HEK293 (cell line): ENCODE results near the gene SNAP23.

Experiments used
- CTCF ChIA-PET: fragments of 350-600 bp; formaldehyde crosslinking; extraction: SDS; loops from one replicate; lab custom pipeline; 2021; ENCODE audit warnings: antibody characterized with exemption; lab: Yijun Ruan, JAX
- POLR2A ChIA-PET: fragments of 300-600 bp; formaldehyde crosslinking; extraction: SDS; loops from one replicate; lab custom pipeline; 2020; ENCODE audit warnings: antibody characterized with exemption, inconsistent platforms; lab: Yijun Ruan, JAX
- H3K27ac ChIP-seq: fragments of 200-500 bp; sonication (Bioruptor generic); 2 replicates; pipeline ENCODE4 v1.5.1; 2014; ENCODE audit warnings: low read depth, low read length, control low read depth, inconsistent platforms; ENCODE audit errors: extremely low read depth
- H3K36me3 ChIP-seq, 2 experiments: fragments of 200-500 bp in 1 of 2; sonication (Bioruptor generic) in 1 of 2; 1 replicate in 1 of 2; 2 replicates in 1 of 2; pipeline ENCODE4 v1.5.1; 2014 to 2017; ENCODE audit warnings: inconsistent platforms in 2 of 2, low read length in 2 of 2; ENCODE audit not compliant: control insufficient read depth in 2 of 2, insufficient read depth in 1 of 2
- H3K4me1 ChIP-seq: fragments of 200-500 bp; sonication (Bioruptor generic); 2 replicates; pipeline ENCODE4 v1.5.1; 2014; ENCODE audit warnings: mild to moderate bottlenecking, low read length, inconsistent platforms; ENCODE audit not compliant: control insufficient read depth, insufficient read depth
- H3K4me3 ChIP-seq: 2 replicates; pipeline ENCODE4 v1.5.1; 2011; ENCODE audit warnings: low read depth, mild to moderate bottlenecking, control low read depth, low read length, moderate library complexity
- H3K9me3 ChIP-seq: fragments of 200-500 bp; sonication (Bioruptor generic); 2 replicates; pipeline ENCODE4 v1.5.1; 2014; ENCODE audit warnings: low read depth, low read length, inconsistent platforms; ENCODE audit not compliant: control insufficient read depth, insufficient read depth
- KLF7 ChIP-seq: fragments of 450-650 bp; formaldehyde crosslinking; IDR thresholded peaks from 2 replicates; pipeline ENCODE4 v1.5.1; 2016; ENCODE audit warnings: missing biosample characterization, missing genetic modification characterization, borderline replicate concordance
- KLF8 ChIP-seq: fragments of 450-650 bp; formaldehyde crosslinking; IDR thresholded peaks from 2 replicates; pipeline ENCODE4 v1.5.1; 2016; ENCODE audit warnings: missing biosample characterization, missing genetic modification characterization
- PRDM1 ChIP-seq: fragments of 450-650 bp; formaldehyde crosslinking; IDR thresholded peaks from 2 replicates; pipeline ENCODE4; 2016; ENCODE audit warnings: missing biosample characterization, missing genetic modification characterization
- RBAK ChIP-seq: fragments of 450-650 bp; formaldehyde crosslinking; IDR thresholded peaks from 2 replicates; pipeline ENCODE4 v1.5.1; 2016; ENCODE audit warnings: missing biosample characterization, missing genetic modification characterization
- TRIM28 ChIP-seq: IDR thresholded peaks from 2 replicates; pipeline ENCODE4 v1.6.1; 2011; ENCODE audit warnings: low read length, control low read depth, borderline replicate concordance
- ZFP37 ChIP-seq: fragments of 450-650 bp; formaldehyde crosslinking; IDR thresholded peaks from 2 replicates; pipeline ENCODE4 v1.5.1; 2016; ENCODE audit warnings: missing biosample characterization, missing genetic modification characterization
- ZNF138 ChIP-seq: fragments of 450-650 bp; formaldehyde crosslinking; IDR thresholded peaks from 2 replicates; pipeline ENCODE4 v1.5.1; 2016; ENCODE audit warnings: missing biosample characterization, missing genetic modification characterization, borderline replicate concordance
- ZNF184 ChIP-seq: fragments of 450-650 bp; IDR thresholded peaks from 2 replicates; pipeline ENCODE4 v1.5.1; 2018; ENCODE audit warnings: missing biosample characterization, mild to moderate bottlenecking, missing genetic modification characterization
- ZNF221 ChIP-seq: fragments of 450-650 bp; formaldehyde crosslinking; IDR thresholded peaks from 2 replicates; pipeline ENCODE4 v1.5.1; 2017; ENCODE audit warnings: missing biosample characterization, missing genetic modification characterization, borderline replicate concordance
- ZNF426 ChIP-seq: fragments of 450-650 bp; formaldehyde crosslinking; IDR thresholded peaks from 2 replicates; pipeline ENCODE4 v1.5.1; 2017; ENCODE audit warnings: missing biosample characterization, missing genetic modification characterization, mild to moderate bottlenecking, inconsistent platforms, moderate library complexity
- ZNF544 ChIP-seq: fragments of 450-650 bp; formaldehyde crosslinking; IDR thresholded peaks from 2 replicates; pipeline ENCODE4 v1.5.0; 2017; ENCODE audit warnings: missing biosample characterization, missing genetic modification characterization
- ZNF621 ChIP-seq: fragments of 450-650 bp; formaldehyde crosslinking; IDR thresholded peaks from 2 replicates; pipeline ENCODE4 v1.5.1; 2017; ENCODE audit warnings: missing biosample characterization, missing genetic modification characterization
- ZNF654 ChIP-seq: fragments of 450-650 bp; formaldehyde crosslinking; IDR thresholded peaks from 2 replicates; pipeline ENCODE4 v1.5.1; 2016; ENCODE audit warnings: low read depth, missing biosample characterization, missing genetic modification characterization
- TF ChIP-seq, protein P1 (sequence below): fragments of 450-650 bp; formaldehyde crosslinking; IDR thresholded peaks from 2 replicates; pipeline ENCODE4 v1.5.1; 2016; ENCODE audit warnings: missing biosample characterization, missing genetic modification characterization
- TF ChIP-seq, protein P2 (sequence below): fragments of 450-650 bp; formaldehyde crosslinking; IDR thresholded peaks from 2 replicates; pipeline ENCODE4 v1.5.1; 2016; ENCODE audit warnings: missing biosample characterization, missing genetic modification characterization
- TF ChIP-seq, protein P3 (sequence below): fragments of 450-650 bp; formaldehyde crosslinking; IDR thresholded peaks from 2 replicates; pipeline ENCODE4 v1.5.1; 2016; ENCODE audit warnings: missing biosample characterization, missing genetic modification characterization
- TF ChIP-seq, protein P4 (sequence below): fragments of 450-650 bp; formaldehyde crosslinking; IDR thresholded peaks from 2 replicates; pipeline ENCODE4 v1.5.1; 2016; ENCODE audit warnings: missing biosample characterization, missing genetic modification characterization
- TF ChIP-seq, protein P5 (sequence below): fragments of 450-650 bp; formaldehyde crosslinking; IDR thresholded peaks from 2 replicates; pipeline ENCODE4; 2016; ENCODE audit warnings: missing biosample characterization, missing genetic modification characterization
- TF ChIP-seq, protein P6 (sequence below): fragments of 450-650 bp; formaldehyde crosslinking; optimal IDR thresholded peaks from 2 replicates; pipeline ENCODE3; 2016; ENCODE audit warnings: missing biosample characterization, mild to moderate bottlenecking, missing genetic modification characterization
- TF ChIP-seq, protein P7 (sequence below): fragments of 450-650 bp; formaldehyde crosslinking; conservative IDR thresholded peaks from 2 replicates; pipeline ENCODE4 v1.5.1; 2016; ENCODE audit warnings: low read depth, missing biosample characterization, missing genetic modification characterization

The SNAP23 gene

DNA sequence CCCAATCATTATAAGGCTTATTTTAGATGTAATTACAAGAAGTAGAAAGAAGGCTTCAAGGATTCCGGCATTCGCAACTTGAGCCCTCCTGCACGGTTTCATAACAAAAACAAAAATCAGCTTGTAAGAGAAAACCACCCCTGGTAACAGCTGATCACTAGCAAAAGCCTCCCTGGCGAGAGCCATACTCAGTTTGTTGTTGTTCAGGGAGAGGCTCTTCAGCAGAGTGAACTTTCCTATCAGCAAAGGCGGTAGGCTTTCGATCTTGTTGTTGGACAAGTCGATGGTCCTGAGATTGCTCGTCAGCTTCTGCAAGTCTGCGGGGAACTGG, 52.4 kb downstream of the SNAP23 start:
- no peaks in the 10 kb centered on the region for H3K4me1 ChIP-seq
- H3K9me3 ChIP-seq, result no peaks in the 10 kb centered on the region
- ChIA-PET POLR2A (interaction anchor here (1.0 to 2.6 kb wide), 4 partner anchors 9 to 57 kb away, joined by 4 to 16 read pairs (median 5); partner anchors contain the start of genes STARD9 and ZNF106), CTCF (interaction anchor here (0.6 to 1.7 kb wide), 2 partner anchors 48 to 97 kb away, joined by 3 to 6 read pairs; no protein-coding TSS in a partner anchor)
- peaks cover 17 to 34% of the 10 kb centered on the region in 2 experiments for H3K36me3 ChIP-seq
- TF ChIP-seq, protein P1, sequence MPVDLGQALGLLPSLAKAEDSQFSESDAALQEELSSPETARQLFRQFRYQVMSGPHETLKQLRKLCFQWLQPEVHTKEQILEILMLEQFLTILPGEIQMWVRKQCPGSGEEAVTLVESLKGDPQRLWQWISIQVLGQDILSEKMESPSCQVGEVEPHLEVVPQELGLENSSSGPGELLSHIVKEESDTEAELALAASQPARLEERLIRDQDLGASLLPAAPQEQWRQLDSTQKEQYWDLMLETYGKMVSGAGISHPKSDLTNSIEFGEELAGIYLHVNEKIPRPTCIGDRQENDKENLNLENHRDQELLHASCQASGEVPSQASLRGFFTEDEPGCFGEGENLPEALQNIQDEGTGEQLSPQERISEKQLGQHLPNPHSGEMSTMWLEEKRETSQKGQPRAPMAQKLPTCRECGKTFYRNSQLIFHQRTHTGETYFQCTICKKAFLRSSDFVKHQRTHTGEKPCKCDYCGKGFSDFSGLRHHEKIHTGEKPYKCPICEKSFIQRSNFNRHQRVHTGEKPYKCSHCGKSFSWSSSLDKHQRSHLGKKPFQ (tag by site-specific recombination), result no peak
- no peak for TF ChIP-seq KLF8
- peak; percentile 70 for TF ChIP-seq PRDM1 (tag by site-specific recombination)
- TF ChIP-seq, protein P2, sequence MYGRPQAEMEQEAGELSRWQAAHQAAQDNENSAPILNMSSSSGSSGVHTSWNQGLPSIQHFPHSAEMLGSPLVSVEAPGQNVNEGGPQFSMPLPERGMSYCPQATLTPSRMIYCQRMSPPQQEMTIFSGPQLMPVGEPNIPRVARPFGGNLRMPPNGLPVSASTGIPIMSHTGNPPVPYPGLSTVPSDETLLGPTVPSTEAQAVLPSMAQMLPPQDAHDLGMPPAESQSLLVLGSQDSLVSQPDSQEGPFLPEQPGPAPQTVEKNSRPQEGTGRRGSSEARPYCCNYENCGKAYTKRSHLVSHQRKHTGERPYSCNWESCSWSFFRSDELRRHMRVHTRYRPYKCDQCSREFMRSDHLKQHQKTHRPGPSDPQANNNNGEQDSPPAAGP (tag by site-specific recombination), result 0 out of 2 replicates have a peak, but pooled peaks have one; percentile 24
- peak overlapping the region; percentile 61; the same call in 1 of the 2 replicates for H3K27ac ChIP-seq
- H3K4me3 ChIP-seq, result peak overlapping the region; percentile 84

DNA sequence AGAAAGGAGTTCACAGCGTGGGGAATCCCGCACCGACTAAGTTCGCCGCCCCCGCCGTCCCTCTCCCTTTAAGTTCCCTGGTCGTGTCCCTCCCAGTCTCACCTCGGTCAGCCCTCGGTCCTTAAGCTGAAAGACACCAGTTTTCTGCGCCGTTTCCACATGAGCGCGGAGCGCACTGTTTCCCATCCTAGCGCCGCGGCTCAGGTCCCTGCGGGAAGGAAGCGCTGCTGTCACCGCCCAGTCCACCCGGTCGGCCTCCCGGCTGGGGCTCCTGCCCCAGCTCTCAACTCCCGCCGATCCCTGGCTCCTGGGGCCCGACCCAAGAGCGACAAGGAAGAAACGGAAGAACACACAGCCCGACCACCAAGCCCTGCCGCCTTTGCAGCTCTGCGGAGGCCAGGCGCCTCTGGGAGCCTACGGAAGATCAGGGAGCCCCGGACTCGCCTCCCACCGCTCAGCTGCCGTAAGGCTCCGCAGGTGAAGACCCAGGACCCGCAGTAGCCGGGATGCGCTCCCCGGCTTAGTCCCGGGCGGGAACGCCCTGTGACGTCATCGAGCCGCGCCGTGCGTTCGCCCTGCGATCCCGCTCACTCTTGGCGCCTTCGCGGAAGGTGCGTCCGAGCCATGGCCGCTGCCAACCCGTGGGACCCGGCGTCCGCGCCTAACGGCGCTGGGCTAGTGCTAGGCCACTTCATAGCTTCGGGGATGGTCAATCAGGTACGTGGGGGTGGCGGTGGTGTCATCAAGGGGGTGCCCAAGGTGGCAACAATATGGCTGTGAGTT, 53.0 kb downstream of the SNAP23 start, which contains the start of the genes HAUS2 and LRRC57:
TSS of gene HAUS2 (plus strand) at position 590 of the 783 bp plus-strand sequence. CDS start at position 625, 35 bp downstream.
TSS of gene LRRC57 (minus strand) at position 545 of the 783 bp plus-strand sequence. CDS start at position 186, 359 bp downstream.
- CTCF ChIA-PET, result interaction anchor here (0.6 to 1.7 kb wide), 2 partner anchors 49 to 97 kb away, joined by 3 to 6 read pairs; no protein-coding TSS in a partner anchor
- H3K27ac ChIP-seq, result peak within 1 kb of the TSS; percentile 61
- no peak for TF ChIP-seq RBAK (tag by site-specific recombination)
- TF ChIP-seq, protein P3, sequence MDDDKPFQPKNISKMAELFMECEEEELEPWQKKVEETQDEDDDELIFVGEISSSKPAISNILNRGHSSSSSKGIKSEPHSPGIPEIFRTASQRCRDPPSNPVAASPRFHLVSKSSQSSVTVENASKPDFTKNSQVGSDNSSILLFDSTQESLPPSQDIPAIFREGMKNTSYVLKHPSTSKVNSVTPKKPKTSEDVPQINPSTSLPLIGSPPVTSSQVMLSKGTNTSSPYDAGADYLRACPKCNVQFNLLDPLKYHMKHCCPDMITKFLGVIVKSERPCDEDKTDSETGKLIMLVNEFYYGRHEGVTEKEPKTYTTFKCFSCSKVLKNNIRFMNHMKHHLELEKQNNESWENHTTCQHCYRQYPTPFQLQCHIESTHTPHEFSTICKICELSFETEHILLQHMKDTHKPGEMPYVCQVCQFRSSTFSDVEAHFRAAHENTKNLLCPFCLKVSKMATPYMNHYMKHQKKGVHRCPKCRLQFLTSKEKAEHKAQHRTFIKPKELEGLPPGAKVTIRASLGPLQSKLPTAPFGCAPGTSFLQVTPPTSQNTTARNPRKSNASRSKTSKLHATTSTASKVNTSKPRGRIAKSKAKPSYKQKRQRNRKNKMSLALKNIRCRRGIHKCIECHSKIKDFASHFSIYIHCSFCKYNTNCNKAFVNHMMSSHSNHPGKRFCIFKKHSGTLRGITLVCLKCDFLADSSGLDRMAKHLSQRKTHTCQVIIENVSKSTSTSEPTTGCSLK (tag by site-specific recombination), result no peak
- TF ChIP-seq PRDM1 (tag by site-specific recombination), result no peak
- TF ChIP-seq, protein P4, sequence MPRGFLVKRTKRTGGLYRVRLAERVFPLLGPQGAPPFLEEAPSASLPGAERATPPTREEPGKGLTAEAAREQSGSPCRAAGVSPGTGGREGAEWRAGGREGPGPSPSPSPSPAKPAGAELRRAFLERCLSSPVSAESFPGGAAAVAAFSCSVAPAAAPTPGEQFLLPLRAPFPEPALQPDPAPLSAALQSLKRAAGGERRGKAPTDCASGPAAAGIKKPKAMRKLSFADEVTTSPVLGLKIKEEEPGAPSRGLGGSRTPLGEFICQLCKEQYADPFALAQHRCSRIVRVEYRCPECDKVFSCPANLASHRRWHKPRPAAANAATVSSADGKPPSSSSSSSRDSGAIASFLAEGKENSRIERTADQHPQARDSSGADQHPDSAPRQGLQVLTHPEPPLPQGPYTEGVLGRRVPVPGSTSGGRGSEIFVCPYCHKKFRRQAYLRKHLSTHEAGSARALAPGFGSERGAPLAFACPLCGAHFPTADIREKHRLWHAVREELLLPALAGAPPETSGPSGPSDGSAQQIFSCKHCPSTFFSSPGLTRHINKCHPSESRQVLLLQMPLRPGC (tag by site-specific recombination), result peak; percentile 77
- TF ChIP-seq ZNF621 (tag by site-specific recombination), result no peak
- TF ChIP-seq ZFP37 (tag by site-specific recombination), result peak; percentile 31; the same call in 1 of the 2 replicates
- TF ChIP-seq, protein P5, sequence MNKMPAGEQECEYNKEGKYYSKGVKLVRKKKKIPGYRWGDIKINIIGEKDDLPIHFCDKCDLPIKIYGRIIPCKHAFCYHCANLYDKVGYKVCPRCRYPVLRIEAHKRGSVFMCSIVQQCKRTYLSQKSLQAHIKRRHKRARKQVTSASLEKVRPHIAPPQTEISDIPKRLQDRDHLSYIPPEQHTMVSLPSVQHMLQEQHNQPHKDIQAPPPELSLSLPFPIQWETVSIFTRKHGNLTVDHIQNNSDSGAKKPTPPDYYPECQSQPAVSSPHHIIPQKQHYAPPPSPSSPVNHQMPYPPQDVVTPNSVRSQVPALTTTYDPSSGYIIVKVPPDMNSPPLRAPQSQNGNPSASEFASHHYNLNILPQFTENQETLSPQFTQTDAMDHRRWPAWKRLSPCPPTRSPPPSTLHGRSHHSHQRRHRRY (tag by site-specific recombination), result no peak
- TF ChIP-seq ZNF426 (tag by site-specific recombination), result no peak
- TF ChIP-seq TRIM28, result no peak
- TF ChIP-seq ZNF544 (tag by site-specific recombination), result no peak
- TF ChIP-seq ZNF184 (tag by site-specific recombination), result no peak
- TF ChIP-seq KLF7, result peak; percentile 93
- TF ChIP-seq ZNF221, result no peak
- TF ChIP-seq, protein P6, sequence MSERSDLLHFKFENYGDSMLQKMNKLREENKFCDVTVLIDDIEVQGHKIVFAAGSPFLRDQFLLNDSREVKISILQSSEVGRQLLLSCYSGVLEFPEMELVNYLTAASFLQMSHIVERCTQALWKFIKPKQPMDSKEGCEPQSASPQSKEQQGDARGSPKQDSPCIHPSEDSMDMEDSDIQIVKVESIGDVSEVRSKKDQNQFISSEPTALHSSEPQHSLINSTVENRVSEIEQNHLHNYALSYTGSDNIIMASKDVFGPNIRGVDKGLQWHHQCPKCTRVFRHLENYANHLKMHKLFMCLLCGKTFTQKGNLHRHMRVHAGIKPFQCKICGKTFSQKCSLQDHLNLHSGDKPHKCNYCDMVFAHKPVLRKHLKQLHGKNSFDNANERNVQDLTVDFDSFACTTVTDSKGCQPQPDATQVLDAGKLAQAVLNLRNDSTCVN (tag by site-specific recombination), result peak; percentile 80
- TF ChIP-seq ZNF138 (tag by site-specific recombination), result no peak
- TF ChIP-seq, protein P7, sequence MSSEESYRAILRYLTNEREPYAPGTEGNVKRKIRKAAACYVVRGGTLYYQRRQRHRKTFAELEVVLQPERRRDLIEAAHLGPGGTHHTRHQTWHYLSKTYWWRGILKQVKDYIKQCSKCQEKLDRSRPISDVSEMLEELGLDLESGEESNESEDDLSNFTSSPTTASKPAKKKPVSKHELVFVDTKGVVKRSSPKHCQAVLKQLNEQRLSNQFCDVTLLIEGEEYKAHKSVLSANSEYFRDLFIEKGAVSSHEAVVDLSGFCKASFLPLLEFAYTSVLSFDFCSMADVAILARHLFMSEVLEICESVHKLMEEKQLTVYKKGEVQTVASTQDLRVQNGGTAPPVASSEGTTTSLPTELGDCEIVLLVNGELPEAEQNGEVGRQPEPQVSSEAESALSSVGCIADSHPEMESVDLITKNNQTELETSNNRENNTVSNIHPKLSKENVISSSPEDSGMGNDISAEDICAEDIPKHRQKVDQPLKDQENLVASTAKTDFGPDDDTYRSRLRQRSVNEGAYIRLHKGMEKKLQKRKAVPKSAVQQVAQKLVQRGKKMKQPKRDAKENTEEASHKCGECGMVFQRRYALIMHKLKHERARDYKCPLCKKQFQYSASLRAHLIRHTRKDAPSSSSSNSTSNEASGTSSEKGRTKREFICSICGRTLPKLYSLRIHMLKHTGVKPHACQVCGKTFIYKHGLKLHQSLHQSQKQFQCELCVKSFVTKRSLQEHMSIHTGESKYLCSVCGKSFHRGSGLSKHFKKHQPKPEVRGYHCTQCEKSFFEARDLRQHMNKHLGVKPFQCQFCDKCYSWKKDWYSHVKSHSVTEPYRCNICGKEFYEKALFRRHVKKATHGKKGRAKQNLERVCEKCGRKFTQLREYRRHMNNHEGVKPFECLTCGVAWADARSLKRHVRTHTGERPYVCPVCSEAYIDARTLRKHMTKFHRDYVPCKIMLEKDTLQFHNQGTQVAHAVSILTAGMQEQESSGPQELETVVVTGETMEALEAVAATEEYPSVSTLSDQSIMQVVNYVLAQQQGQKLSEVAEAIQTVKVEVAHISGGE (tag by site-specific recombination), result peak; percentile 83
- no peak for TF ChIP-seq ZNF654

More for the DNA sequence above, 53.0 kb downstream of the SNAP23 start, which contains the start of the genes HAUS2 and LRRC57:
- no peaks in the 10 kb centered on the region for H3K9me3 ChIP-seq
- H3K4me1 ChIP-seq, result no peaks in the 10 kb centered on the region
- peaks cover 13 to 31% of the 10 kb centered on the region in 2 experiments for H3K36me3 ChIP-seq
- POLR2A ChIA-PET, result interaction anchor here (1.0 to 2.6 kb wide), 4 partner anchors 8 to 58 kb away, joined by 4 to 16 read pairs (median 5); partner anchors contain the start of genes STARD9 and ZNF106
- peak within 1 kb of the TSS; percentile 84 for H3K4me3 ChIP-seq
